IMR-90 (cell line): ENCODE results near the gene PDCD2L. TPM values are rescaled to one million over a fixed set of nuclear protein-coding genes. Genes with fewer than 3 reads are reported as not detected.

Experiments used
- ATAC-seq: fragments of 200-7000 bp; cut with Tn5 transposase; 2 replicates; pipeline ENCODE4 v1.9.1; 2020; ENCODE audit warnings: low read depth, mild to moderate bottlenecking, moderate library complexity
- BruUV-seq: library from RNA; stranded (reverse); fragments of 400-500 nt; replicated peaks from 2 replicates; lab custom pipeline; 2021; lab: Mats Ljungman, UMichigan
- CTCF ChIA-PET: fragments of 300-600 bp; formaldehyde crosslinking; extraction: SDS; loops from one replicate; lab custom pipeline; 2021; ENCODE audit warnings: antibody characterized with exemption; lab: Yijun Ruan, JAX
- POLR2A ChIA-PET: fragments of 300-600 bp; sonication (Branson Sonifier 250); formaldehyde crosslinking; loops from one replicate; lab custom pipeline; 2022; ENCODE audit warnings: antibody characterized with exemption; ENCODE audit not compliant: unreplicated experiment; lab: Charles Lee
- DNase-seq: peaks from one replicate; pipeline ENCODE4 v3.0.0; 2013
- H2AFZ ChIP-seq: replicated peaks from 2 replicates; pipeline ENCODE3; 2013; ENCODE audit warnings: low read length, mild to moderate bottlenecking; ENCODE audit not compliant: poor library complexity
- H2AK5ac ChIP-seq: 2 replicates; pipeline ENCODE4 v1.6.1; 2013; ENCODE audit warnings: low read depth, low read length, inconsistent platforms
- H2AK9ac ChIP-seq: replicated peaks from 2 replicates; pipeline ENCODE3; 2013; ENCODE audit warnings: mild to moderate bottlenecking, low read depth, low read length, moderate library complexity; ENCODE audit not compliant: poor library complexity
- H2BK120ac ChIP-seq: 2 replicates; pipeline ENCODE4 v1.6.1; 2013; ENCODE audit warnings: low read depth, low read length, inconsistent platforms
- H2BK15ac ChIP-seq: 3 replicates; pipeline ENCODE4 v1.6.1; 2013; ENCODE audit warnings: low read depth, low read length, inconsistent platforms
- H2BK20ac ChIP-seq: 2 replicates; pipeline ENCODE4 v1.6.1; 2013; ENCODE audit warnings: low read depth, mild to moderate bottlenecking, inconsistent platforms, low read length, moderate library complexity
- H2BK5ac ChIP-seq: 2 replicates; pipeline ENCODE4 v1.6.1; 2013; ENCODE audit warnings: mild to moderate bottlenecking, low read depth, low read length, inconsistent platforms; ENCODE audit not compliant: poor library complexity, severe bottlenecking
- H3K14ac ChIP-seq: replicated peaks from 2 replicates; pipeline ENCODE4 v1.6.1; 2013; ENCODE audit warnings: low read depth, low read length, inconsistent platforms
- H3K18ac ChIP-seq: 2 replicates; pipeline ENCODE4 v1.6.1; 2013; ENCODE audit warnings: low read depth, low read length, control low read depth
- H3K23ac ChIP-seq: 2 replicates; pipeline ENCODE4 v1.6.1; 2013; ENCODE audit warnings: low read depth, low read length, inconsistent platforms
- H3K27ac ChIP-seq: 2 replicates; pipeline ENCODE4 v1.5.1; 2013; ENCODE audit warnings: mild to moderate bottlenecking, control low read depth, low read length; ENCODE audit not compliant: insufficient read depth
- H3K27me3 ChIP-seq: 2 replicates; pipeline ENCODE4 v1.6.1; 2013; ENCODE audit warnings: low read length; ENCODE audit not compliant: control insufficient read depth, insufficient read depth
- H3K36me3 ChIP-seq: 2 replicates; pipeline ENCODE4 v1.6.1; 2013; ENCODE audit warnings: low read length, mixed read lengths; ENCODE audit not compliant: control insufficient read depth, insufficient read depth
- H3K4ac ChIP-seq: 2 replicates; pipeline ENCODE4 v1.6.1; 2013; ENCODE audit warnings: low read depth, low read length, inconsistent platforms
- H3K4me1 ChIP-seq: 2 replicates; pipeline ENCODE4 v1.6.1; 2013; ENCODE audit warnings: low read length, mixed read lengths; ENCODE audit not compliant: control insufficient read depth, insufficient read depth
- H3K4me2 ChIP-seq: 2 replicates; pipeline ENCODE4 v1.6.1; 2013; ENCODE audit warnings: low read depth, mild to moderate bottlenecking, control low read depth, low read length, moderate library complexity
- H3K4me3 ChIP-seq: 2 replicates; pipeline ENCODE4 v1.5.1; 2013; ENCODE audit warnings: low read depth, mild to moderate bottlenecking, control low read depth, low read length, moderate library complexity; ENCODE audit not compliant: insufficient read depth
- H3K56ac ChIP-seq: 2 replicates; pipeline ENCODE4 v1.6.1; 2013; ENCODE audit warnings: low read length, inconsistent platforms; ENCODE audit not compliant: insufficient read depth; ENCODE audit errors: extremely low read depth
- H3K79me1 ChIP-seq, 2 experiments: 2 replicates each; pipeline ENCODE4 v1.6.1; 2013; ENCODE audit warnings: low read length in 2 of 2, inconsistent platforms in 1 of 2, low read depth in 1 of 2
- H3K9ac ChIP-seq: 2 replicates; pipeline ENCODE4 v1.6.1; 2013; ENCODE audit warnings: low read depth, low read length, control low read depth
- H3K9me1 ChIP-seq: 2 replicates; pipeline ENCODE4 v1.6.1; 2013; ENCODE audit warnings: low read length, inconsistent platforms; ENCODE audit not compliant: insufficient read depth
- H3K9me3 ChIP-seq: 2 replicates; pipeline ENCODE4 v1.6.1; 2013; ENCODE audit warnings: low read length; ENCODE audit not compliant: control insufficient read depth, insufficient read depth
- H4K20me1 ChIP-seq: 2 replicates; pipeline ENCODE4 v1.6.1; 2013; ENCODE audit warnings: low read length, inconsistent platforms; ENCODE audit not compliant: insufficient read depth
- H4K5ac ChIP-seq: 2 replicates; pipeline ENCODE4 v1.6.1; 2013; ENCODE audit warnings: mild to moderate bottlenecking, low read depth, low read length, control low read depth
- H4K8ac ChIP-seq, 2 experiments: 2 replicates each; pipeline ENCODE4 v1.6.1; 2013; ENCODE audit warnings: low read depth in 2 of 2, low read length in 2 of 2, control low read depth in 1 of 2, inconsistent platforms in 1 of 2
- H4K91ac ChIP-seq: 2 replicates; pipeline ENCODE4 v1.6.1; 2013; ENCODE audit warnings: low read depth, low read length, inconsistent platforms; ENCODE audit not compliant: insufficient read depth
- CTCF ChIP-seq: conservative IDR thresholded peaks from 2 replicates; pipeline ENCODE4 v1.5.1; 2012; ENCODE audit warnings: mild to moderate bottlenecking, low read depth, low read length, improper control_type of control experiment
- ELK1 ChIP-seq: fragments of 150-350 bp; IDR thresholded peaks from 2 replicates; pipeline ENCODE4 v1.6.1; 2016; ENCODE audit warnings: low read depth, mild to moderate bottlenecking, low read length, moderate library complexity, borderline replicate concordance
- MAZ ChIP-seq: IDR thresholded peaks from 2 replicates; pipeline ENCODE4 v1.6.1; 2012; ENCODE audit warnings: low read depth, mild to moderate bottlenecking, low read length, improper control_type of control experiment, moderate library complexity, borderline replicate concordance
- MXI1 ChIP-seq: IDR thresholded peaks from 2 replicates; pipeline ENCODE4 v1.6.1; 2012; ENCODE audit warnings: low read depth, mild to moderate bottlenecking, low read length, moderate library complexity, borderline replicate concordance
- POLR2A ChIP-seq: IDR thresholded peaks from 2 replicates; pipeline ENCODE4 v1.6.1; 2012; ENCODE audit warnings: mild to moderate bottlenecking, low read depth, low read length
- RAD21 ChIP-seq: IDR thresholded peaks from 2 replicates; pipeline ENCODE4 v1.6.1; 2012; ENCODE audit warnings: low read length, improper control_type of control experiment
- RCOR1 ChIP-seq: IDR thresholded peaks from 2 replicates; pipeline ENCODE4 v1.6.1; 2012; ENCODE audit warnings: mild to moderate bottlenecking, low read length, improper control_type of control experiment; ENCODE audit not compliant: insufficient replicate concordance
- RFX5 ChIP-seq: IDR thresholded peaks from 2 replicates; pipeline ENCODE4 v1.8.0; 2012; ENCODE audit warnings: low read depth, mild to moderate bottlenecking, low read length, moderate library complexity
- SMC3 ChIP-seq: fragments of 150-350 bp; IDR thresholded peaks from 2 replicates; pipeline ENCODE4 v1.6.1; 2016; ENCODE audit warnings: low read depth, mild to moderate bottlenecking, antibody characterized with exemption, low read length, moderate library complexity
- WGBS, 2 experiments: methylation state at CpG; one replicate each; pipeline versions ENCODE4 v1.1.5 to v1.1.7; 2013; ENCODE audit warnings: missing lambda C conversion rate in 2 of 2; ENCODE audit not compliant: insufficient read length in 1 of 2; ENCODE audit errors: extremely low coverage in 2 of 2; 5-methylcytosine and 5-hydroxymethylcytosine counted together
- dilution Hi-C: fragments of 300-500 bp; cut with HindIII; formaldehyde crosslinking; loops from one replicate; pipeline ENCODE4 v1.14.3; 2018; ENCODE audit warnings: low sequenced_read_pairs; ENCODE audit not compliant: unreplicated experiment
- in situ Hi-C: fragments of 300-500 bp; cut with MboI; formaldehyde crosslinking; loops from 3 replicates; pipeline ENCODE4 v1.14.3; 2019; ENCODE audit warnings: low sequenced_read_pairs, inconsistent platforms, mixed read lengths
- intact Hi-C: fragments of 100-400 bp; cut with micrococcal nuclease; formaldehyde crosslinking; loops from 2 replicates; pipeline ENCODE4 v1.10.0; 2022
- polyA plus RNA-seq, 3 experiments: library from polyadenylated mRNA; depleted of rRNA; stranded (reverse); fragments of >200 nt; gene quantifications; 2 replicates each; pipeline ENCODE4 v1.2.3, GENCODE V29; 2012; ENCODE audit warnings: low replicate concordance in 1 of 3
- total RNA-seq: library from RNA; depleted of rRNA; stranded (reverse); fragments of >200 nt; gene quantifications from 2 replicates; pipeline ENCODE4 v1.2.3, GENCODE V29; 2012

Gene PDCD2L
- total and polyA plus RNA-seq, 2 of the 4 experiments (the other 2 are of a cell fraction): 10.6 to 13.0 TPM

- Histone ChIP-seq H3K27ac (no peak overlapping the region), H3K9me3 (no peaks in the 10 kb centered on the region), H3K4ac (no peak overlapping the region), H3K4me2 (no peak overlapping the region), H4K20me1 (peaks cover 22% of the 10 kb centered on the region), H3K9ac (no peak overlapping the region), H3K27me3 (no peaks in the 10 kb centered on the region), H2AFZ (no peak overlapping the region), H3K56ac (no peak overlapping the region), H4K91ac (no peak overlapping the region), H2BK15ac (no peak overlapping the region), H3K36me3 (peaks cover 85% of the 10 kb centered on the region), H3K23ac (no peak overlapping the region), H2BK20ac (no peak overlapping the region), H2AK5ac (no peak overlapping the region), H2AK9ac (no peak overlapping the region), H3K4me3 (no peak overlapping the region), H2BK120ac (no peak overlapping the region), H3K4me1 (no peaks in the 10 kb centered on the region), H3K14ac (no peak overlapping the region), H3K9me1 (peaks cover 12% of the 10 kb centered on the region; the same call in 1 of the 2 replicates), H2BK5ac (no peak overlapping the region), H4K5ac (no peak overlapping the region), H3K18ac (no peak overlapping the region), H3K79me1 (peaks cover 21 to 30% of the 10 kb centered on the region in 2 experiments), H4K8ac (no peak overlapping the region)
- TF ChIP-seq ELK1 (no peak), RCOR1 (no peak), MXI1 (no peak), CTCF (no peak), SMC3 (no peak), MAZ (no peak), RAD21 (no peak), POLR2A (no peak), RFX5 (no peak)
- intact Hi-C loops (no loop called here), dilution Hi-C loops (no loop called here), in situ Hi-C loops (no loop called here)
- DNase-seq (no peak), ATAC-seq (no peak)
- 93% methylated on average over 2 of the region's 11 CpGs; no CpG with 5 or more reads in 1 of the 2 experiments for WGBS, 2 experiments
- POLR2A ChIA-PET: no interaction called here
- no TSS peak for BruUV-seq
- CTCF ChIA-PET: no interaction called here
Measured at GRCh38 chr19:34393031-34393430, 11.2 kb upstream of the PDCD2L start.
